K562 (cell line): Measurements from ENCODE around the gene REEP6. TPM values are rescaled to one million over a fixed set of nuclear protein-coding genes. Genes with fewer than 3 reads are reported as not detected.
A peak's percentile ranks its signal among the peaks of the same experiment; 100 is the strongest.

Experiments
- ATAC-seq: fragments of 200-7000 bp; cut with Tn5 transposase; 3 replicates; pipeline ENCODE4 v1.9.1; 2020; ENCODE audit warnings: moderate library complexity
- BruUV-seq: library from RNA; stranded (reverse); fragments of 400-500 nt; replicated peaks from 2 replicates; lab custom pipeline; 2021; lab: Mats Ljungman, UMichigan
- CTCF ChIA-PET: fragments of 300-600 bp; formaldehyde crosslinking; extraction: SDS; loops from one replicate; lab custom pipeline; 2021; ENCODE audit warnings: low intra/inter-chr PET ratio; lab: Yijun Ruan, JAX
- POLR2A ChIA-PET: fragments of 300-600, 350-650 bp; sonication (Branson Sonifier 250); formaldehyde crosslinking; extraction: SDS; loops from one replicate; lab custom pipeline; 2021; ENCODE audit warnings: antibody characterized with exemption, inconsistent platforms; lab: Yijun Ruan, JAX
- DNase-seq, 4 experiments: peaks; one replicate each; pipeline versions ENCODE4 v3.0.0 to v3.0.0-alpha.2; 2011 to 2018; ENCODE audit warnings: low spot score in 3 of 4, mixed read lengths in 3 of 4; ENCODE audit errors: extremely low read depth in 1 of 4
- FAIRE-seq: peaks from 2 replicates; lab custom pipeline; 2011; peaks lifted over from hg19 to GRCh38; lab: Jason Lieb, UNC
- H2AFZ ChIP-seq: 2 replicates; pipeline ENCODE4 v1.6.0; 2011; ENCODE audit warnings: low read depth, low read length, control low read depth, inconsistent platforms
- H3K27ac ChIP-seq: fragments of 200-600 bp; 3 replicates; pipeline ENCODE4 v1.8.0; 2011; ENCODE audit warnings: low read depth, mild to moderate bottlenecking, control low read depth, inconsistent platforms, low read length, moderate library complexity, mixed read lengths; ENCODE audit errors: extremely low read depth
- H3K27me3 ChIP-seq, 2 experiments: fragments of 300-600 bp in 1 of 2; 2 replicates in 1 of 2; 3 replicates in 1 of 2; pipeline versions ENCODE4 v1.6.0 to v1.8.0; 2011; ENCODE audit warnings: inconsistent platforms in 2 of 2, low read length in 2 of 2, mild to moderate bottlenecking in 1 of 2, mixed read lengths in 1 of 2, moderate library complexity in 1 of 2; ENCODE audit not compliant: control insufficient read depth in 2 of 2, insufficient read depth in 2 of 2
- H3K36me3 ChIP-seq: fragments of 300-600 bp; 3 replicates; pipeline ENCODE4 v1.8.0; 2011; ENCODE audit warnings: mild to moderate bottlenecking, low read length, inconsistent platforms; ENCODE audit not compliant: control insufficient read depth, insufficient read depth
- H3K4me1 ChIP-seq, 2 experiments: fragments of 200-600 bp in 1 of 2; replicated peaks in 1 of 2; 2 replicates in 1 of 2; 3 replicates in 1 of 2; pipeline versions ENCODE4 v1.5.1 to v1.8.0; 2011; ENCODE audit warnings: inconsistent platforms in 2 of 2, low read length in 2 of 2, mild to moderate bottlenecking in 1 of 2, mixed read lengths in 1 of 2, moderate library complexity in 1 of 2; ENCODE audit not compliant: control insufficient read depth in 2 of 2, insufficient read depth in 2 of 2
- H3K4me2 ChIP-seq: 2 replicates; pipeline ENCODE4 v1.6.1; 2011; ENCODE audit warnings: low read length, control low read depth, inconsistent platforms, mixed read lengths; ENCODE audit not compliant: insufficient read depth
- H3K4me3 ChIP-seq: fragments of 200-600 bp; sonication (generic), shearing (Covaris generic); 2 replicates; pipeline ENCODE4 v1.5.1; 2016; ENCODE audit warnings: control low read depth, inconsistent platforms
- H3K79me2 ChIP-seq: fragments of 200-600 bp; 3 replicates; pipeline ENCODE4 v1.8.0; 2011; ENCODE audit warnings: low read length, inconsistent platforms; ENCODE audit not compliant: control insufficient read depth, insufficient read depth
- H3K9ac ChIP-seq, 2 experiments: 2 replicates each; pipeline versions ENCODE4 v1.6.0 to v1.6.1; 2011; ENCODE audit warnings: low read depth in 2 of 2, low read length in 2 of 2, control low read depth in 1 of 2, inconsistent platforms in 1 of 2, mild to moderate bottlenecking in 1 of 2, mixed read lengths in 1 of 2; ENCODE audit not compliant: insufficient read depth in 1 of 2
- H3K9me1 ChIP-seq: one replicate; pipeline ENCODE4 v1.6.0; 2011; ENCODE audit warnings: inconsistent platforms, mild to moderate bottlenecking, low read length, moderate library complexity; ENCODE audit not compliant: control insufficient read depth, insufficient read depth
- H3K9me3 ChIP-seq: replicated peaks from 2 replicates; pipeline ENCODE4 v1.5.1; 2011; ENCODE audit warnings: low read depth, low read length, inconsistent platforms; ENCODE audit not compliant: control insufficient read depth, insufficient read depth
- H4K20me1 ChIP-seq: replicated peaks from 2 replicates; pipeline ENCODE4 v1.6.1; 2011; ENCODE audit warnings: low read length, inconsistent platforms, mixed read lengths; ENCODE audit not compliant: control insufficient read depth, insufficient read depth
- ARID1B ChIP-seq: fragments of 450-650 bp; IDR thresholded peaks from 2 replicates; pipeline ENCODE4 v1.6.1; 2016; ENCODE audit warnings: antibody characterized with exemption, mild to moderate bottlenecking, inconsistent platforms
- BMI1 ChIP-seq: fragments of 150-350 bp; IDR thresholded peaks from 2 replicates; pipeline ENCODE4 v1.6.1; 2014; ENCODE audit warnings: low read length
- BRD4 ChIP-seq: fragments of 200-600 bp; sonication (generic); IDR thresholded peaks from 2 replicates; pipeline ENCODE4 v1.6.1; 2017; ENCODE audit warnings: inconsistent platforms
- CC2D1A ChIP-seq: fragments of 450-650 bp; IDR thresholded peaks from 2 replicates; pipeline ENCODE4 v1.6.1; 2017; ENCODE audit warnings: mild to moderate bottlenecking
- FOXK1 ChIP-seq: sonication (generic); formaldehyde crosslinking; IDR thresholded peaks from 2 replicates; pipeline ENCODE4 v1.8.0; 2022; ENCODE audit warnings: missing genetic modification reagents, mild to moderate bottlenecking, borderline replicate concordance
- MCM7 ChIP-seq, 2 experiments: fragments of 450-650 bp; IDR thresholded peaks; 2 replicates each; pipeline ENCODE4 v1.6.1; 2016 to 2018
- MEIS2 ChIP-seq: fragments of 450-650 bp; IDR thresholded peaks from 2 replicates; pipeline ENCODE4 v1.6.1; 2014; ENCODE audit warnings: mild to moderate bottlenecking; ENCODE audit not compliant: partially characterized antibody
- NR2C1 ChIP-seq, 2 experiments: fragments of 450-650 bp; IDR thresholded peaks; 2 replicates each; pipeline ENCODE4 v1.6.1; 2017; ENCODE audit warnings: mild to moderate bottlenecking in 2 of 2, antibody characterized with exemption in 1 of 2, inconsistent platforms in 1 of 2, missing compliant biosample characterization in 1 of 2, missing genetic modification characterization in 1 of 2
- POLR2G ChIP-seq: fragments of 200-400 bp; formaldehyde crosslinking; IDR thresholded peaks from 2 replicates; pipeline ENCODE4 v1.6.1; 2017; ENCODE audit warnings: low read depth, mild to moderate bottlenecking, antibody characterized with exemption, low read length, moderate library complexity
- RBFOX2 ChIP-seq: fragments of 200-400 bp; formaldehyde crosslinking; IDR thresholded peaks from 2 replicates; pipeline ENCODE4 v1.6.1; 2017; ENCODE audit warnings: low read depth, mild to moderate bottlenecking, low read length, moderate library complexity
- ZKSCAN1 ChIP-seq: fragments of 150-350 bp; IDR thresholded peaks from 2 replicates; pipeline ENCODE4 v1.6.1; 2016; ENCODE audit warnings: low read depth, low read length
- ZNF121 ChIP-seq: sonication (generic); formaldehyde crosslinking; conservative IDR thresholded peaks from 2 replicates; pipeline ENCODE4 v1.8.0; 2022; ENCODE audit warnings: missing genetic modification reagents
- ZNF75A ChIP-seq: fragments of 450-650 bp; formaldehyde crosslinking; IDR thresholded peaks from 2 replicates; pipeline ENCODE4 v1.4.0; 2020; ENCODE audit warnings: mild to moderate bottlenecking
- ZZZ3 ChIP-seq: fragments of 450-650 bp; IDR thresholded peaks from 2 replicates; pipeline ENCODE4 v1.6.1; 2016; ENCODE audit warnings: antibody characterized with exemption, mild to moderate bottlenecking, moderate library complexity
- WGBS: fragments of 100-300 bp; shearing (Covaris generic); methylation state at CpG from one replicate; pipeline ENCODE4 v1.1.6; 2016; ENCODE audit warnings: low coverage, mixed read lengths; ENCODE audit not compliant: insufficient coverage; ENCODE audit errors: missing lambda C conversion rate; 5-methylcytosine and 5-hydroxymethylcytosine counted together
- in situ Hi-C: fragments of 300-500 bp; cut with MboI; formaldehyde crosslinking; loops from 4 replicates; pipeline ENCODE4 v1.15.0; 2018; ENCODE audit warnings: inconsistent platforms, mixed read lengths
- intact Hi-C: fragments of 100-400 bp; cut with micrococcal nuclease; formaldehyde crosslinking; loops from 2 replicates; pipeline ENCODE4 v1.14.2; 2022
- polyA plus RNA-seq, 8 experiments: library from polyadenylated mRNA; depleted of rRNA in 4 of 8; stranded (reverse) in 5 of 8; unstranded in 3 of 8; fragments of >200 nt; fragmentation: Nextera tagmentation in 2 of 8; fragmentation: Illumina TruSeq in 1 of 8; extraction: Ambion mirVana in 2 of 8; extraction: Trizol in 1 of 8; gene quantifications; 2 replicates each; pipeline versions ENCODE4 v1.2.1 to v1.2.3, GENCODE V29; 2011 to 2014; ENCODE audit warnings: inconsistent platforms in 1 of 8, missing spikeins in 1 of 8
- total RNA-seq, 7 experiments: library from RNA; depleted of rRNA in 6 of 7; stranded (reverse); fragments of >200 nt in 6 of 7; fragmentation: Illumina TruSeq in 2 of 7; extraction: Trizol in 2 of 7; gene quantifications; 2 replicates each; pipeline versions ENCODE4 v1.2.1 to v1.2.3, GENCODE V29; 2011 to 2021; ENCODE audit warnings: low replicate concordance in 1 of 7
- TF ChIP-seq, protein P1 (sequence below): sonication (generic); formaldehyde crosslinking; IDR thresholded peaks from 2 replicates; pipeline ENCODE4 v1.9.0; 2022; ENCODE audit warnings: mild to moderate bottlenecking, missing genetic modification reagents

The REEP6 gene
- total and polyA plus RNA-seq, 9 of the 15 experiments (the other 6 are each of a cell fraction or from before 2014, with no cell fraction given), result 1.2 to 64.2 (median 12.7) TPM

DNA sequence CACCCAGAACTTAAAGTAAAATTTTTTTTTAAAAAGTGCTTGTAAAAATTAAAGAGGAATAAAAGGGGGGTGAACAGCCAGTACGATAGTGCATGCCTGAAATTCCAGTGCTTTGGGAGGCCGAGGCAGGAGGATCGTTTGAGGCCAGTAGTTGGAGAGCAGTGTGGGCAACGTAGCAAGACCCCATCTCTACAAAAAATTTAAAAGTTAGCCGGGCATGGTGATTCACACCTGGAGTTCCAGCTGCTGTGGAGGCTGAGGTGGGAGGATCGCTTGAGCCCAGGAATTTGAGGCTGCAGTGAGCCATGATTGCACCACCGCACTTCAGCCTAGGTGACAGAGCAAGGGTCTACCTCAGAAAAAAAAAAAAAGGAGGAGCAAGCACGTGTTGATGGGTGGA is 14.0 kb downstream of the REEP6 start:
- Histone ChIP-seq H3K4me3 (no peak overlapping the region), H3K4me2 (no peak overlapping the region), H3K27me3 (no peaks in the 10 kb centered on the region), H3K4me1 (peaks cover 12 to 60% of the 10 kb centered on the region in 2 experiments; a peak in 4 of 5 replicates), H3K36me3 (peaks cover 10% of the 10 kb centered on the region; the same call in 2 of the 3 replicates), H3K9me3 (no peaks in the 10 kb centered on the region), H3K79me2 (no peaks in the 10 kb centered on the region), H3K9me1 (no peaks in the 10 kb centered on the region), H3K27ac (no peak overlapping the region), H2AFZ (no peak overlapping the region), H4K20me1 (no peaks in the 10 kb centered on the region), H3K9ac (no peak overlapping the region)
- intact Hi-C loops (no loop called here), in situ Hi-C loops (loop anchor here (5.0 kb wide), 1 partner anchor 48 kb away; no protein-coding TSS in a partner anchor)
- ChIA-PET POLR2A (interaction anchor here (0.6 kb wide), 2 partner anchors 13 to 1170 kb away, joined by 3 read pairs; no protein-coding TSS in a partner anchor), CTCF (no interaction called here)
- ATAC-seq, result no peak
- no peak for DNase-seq
- peak; percentile 48 for TF ChIP-seq ZNF121 (CRISPR knock-in tag)
- TF ChIP-seq MCM7 (IDR thresholded peaks at IDR 0.05), result no peak
- FAIRE-seq, result no peak
- no TSS peak for BruUV-seq
- 69% methylated on average over 8 of the region's 8 CpGs for WGBS

- BruUV-seq, result no TSS peak
- Histone ChIP-seq H4K20me1 (no peaks in the 10 kb centered on the region), H3K4me1 (peaks cover 12 to 59% of the 10 kb centered on the region in 2 experiments; a peak in 4 of 5 replicates), H3K9me3 (no peaks in the 10 kb centered on the region), H2AFZ (no peak overlapping the region), H3K4me3 (no peak overlapping the region), H3K27me3 (no peaks in the 10 kb centered on the region), H3K9me1 (no peaks in the 10 kb centered on the region), H3K79me2 (no peaks in the 10 kb centered on the region), H3K27ac (no peak overlapping the region), H3K36me3 (peaks cover 14% of the 10 kb centered on the region; the same call in 2 of the 3 replicates), H3K9ac (peak overlapping the region in 1 of 2 experiments; percentile 86; a peak in 2 of 4 replicates), H3K4me2 (no peak overlapping the region)
- intact Hi-C loops (no loop called here), in situ Hi-C loops (loop anchor here (5.0 kb wide), 1 partner anchor 49 kb away; no protein-coding TSS in a partner anchor)
- FAIRE-seq (no peak), DNase-seq (no peak), ATAC-seq (no peak)
- POLR2A ChIA-PET, result interaction anchor here (0.7 to 0.9 kb wide), 2 partner anchors 13 to 237 kb away, joined by 3 to 4 read pairs; partner anchors contain the start of gene CIRBP
- CTCF ChIA-PET, result no interaction called here
- 93% methylated on average over 32 of the region's 45 CpGs for WGBS
- no peak for TF ChIP-seq CC2D1A
- no peak for TF ChIP-seq BRD4
- peak; percentile 76 for TF ChIP-seq NR2C1 (IDR thresholded peaks at IDR 0.05)
- peak; percentile 65 for TF ChIP-seq NR2C1 (tag; IDR thresholded peaks at IDR 0.05)
- TF ChIP-seq ZKSCAN1, result no peak
- TF ChIP-seq ARID1B, result no peak
- peak; percentile 28; the same call in 1 of the 2 replicates for TF ChIP-seq RBFOX2
- TF ChIP-seq POLR2G, result peak; percentile 57
- TF ChIP-seq, protein P1, sequence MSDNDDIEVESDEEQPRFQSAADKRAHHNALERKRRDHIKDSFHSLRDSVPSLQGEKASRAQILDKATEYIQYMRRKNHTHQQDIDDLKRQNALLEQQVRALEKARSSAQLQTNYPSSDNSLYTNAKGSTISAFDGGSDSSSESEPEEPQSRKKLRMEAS (CRISPR knock-in tag), result 0 out of 2 replicates have a peak, but pooled peaks have one; percentile 10
- no peak for TF ChIP-seq ZZZ3
- TF ChIP-seq FOXK1 (CRISPR knock-in tag), result no peak
- TF ChIP-seq ZNF75A (CRISPR knock-in tag), result no peak
- TF ChIP-seq MEIS2, result no peak
- TF ChIP-seq BMI1, result no peak
Observed at GRCh38 chr19:1505991-1506881, 15.3 kb downstream of the REEP6 start.
